SK-N-MC (cell line): ENCODE results near the gene SFXN5.

Experiments used
- DNase-seq: peaks from one replicate; pipeline ENCODE4 v3.0.0-alpha.2; 2011; ENCODE audit warnings: low read depth, low spot score
- H3K27ac ChIP-seq: fragments of 200-600 bp; sonication (generic); 2 replicates; pipeline ENCODE4 v1.5.1; 2016; ENCODE audit warnings: mixed run types
- H3K36me3 ChIP-seq: fragments of 200-600 bp; sonication (generic); 2 replicates; pipeline ENCODE4 v1.6.1; 2017; ENCODE audit warnings: antibody characterized with exemption, low read length, mixed read lengths; ENCODE audit not compliant: insufficient read depth
- H3K4me3 ChIP-seq: fragments of 200-600 bp; sonication (generic); 2 replicates; pipeline ENCODE4 v1.5.1; 2016
- H3K9ac ChIP-seq: fragments of 200-600 bp; sonication (generic); 2 replicates; pipeline ENCODE4 v1.8.0; 2017; ENCODE audit warnings: mixed run types, mixed read lengths; ENCODE audit not compliant: insufficient read length
- H3K9me3 ChIP-seq: fragments of 200-600 bp; sonication (generic); 2 replicates; pipeline ENCODE4 v1.6.1; 2017; ENCODE audit warnings: low read depth, mild to moderate bottlenecking, antibody characterized with exemption, low read length, moderate library complexity, mixed read lengths
- EZH2 ChIP-seq: fragments of 200-600 bp; sonication (generic); IDR thresholded peaks from one replicate; pipeline ENCODE4 v1.6.1; 2017; ENCODE audit warnings: antibody characterized with exemption
- FOXP2 ChIP-seq: optimal IDR thresholded peaks from 2 replicates; pipeline ENCODE3; 2011; ENCODE audit warnings: mild to moderate bottlenecking, moderate library complexity; ENCODE audit not compliant: insufficient read depth; ENCODE audit errors: extremely low read length, control extremely low read depth
- POLR2AphosphoS5 ChIP-seq: IDR thresholded peaks from 2 replicates; pipeline ENCODE4 v1.6.1; 2012; ENCODE audit warnings: mild to moderate bottlenecking, low read depth, low read length, borderline replicate concordance

SFXN5 gene

DNA sequence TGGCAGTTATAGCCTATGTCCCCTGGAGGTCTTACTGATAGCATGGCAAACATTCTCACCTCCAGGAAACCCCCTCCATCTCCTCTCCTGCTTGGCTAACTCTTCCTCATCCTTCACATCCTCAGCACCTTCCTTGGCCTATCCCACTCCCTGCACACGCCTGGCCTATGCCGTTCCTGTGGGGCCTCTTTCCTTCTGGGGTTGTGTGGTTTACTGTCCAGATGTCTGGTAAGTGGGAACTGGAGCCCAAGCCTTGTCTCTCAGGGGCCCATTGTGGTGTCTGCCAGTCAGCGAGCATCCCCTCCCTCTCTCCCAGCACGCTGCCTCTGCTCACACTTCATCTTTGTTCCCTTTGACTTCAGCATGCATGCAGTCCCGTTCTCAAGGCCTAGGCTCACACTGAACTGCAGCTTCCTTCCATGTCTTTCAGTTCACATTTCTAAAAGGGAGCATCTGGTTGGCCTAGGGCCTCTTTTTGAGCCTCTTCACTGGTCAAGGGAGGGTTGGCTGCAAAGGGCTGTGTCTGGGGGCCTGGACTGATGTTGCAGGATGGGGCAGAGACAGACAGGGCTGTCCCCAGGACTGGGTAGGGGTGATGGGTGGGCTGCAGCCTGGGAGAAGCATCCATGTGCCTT is 171.2 kb downstream of the SFXN5 start:
- Histone ChIP-seq H3K4me3 (no peak overlapping the region), H3K9ac (no peak overlapping the region), H3K27ac (no peak overlapping the region), H3K9me3 (no peaks in the 10 kb centered on the region), H3K36me3 (no peaks in the 10 kb centered on the region)
- TF ChIP-seq POLR2AphosphoS5: no peak
- TF ChIP-seq FOXP2: no peak
- no peak for TF ChIP-seq EZH2
- DNase-seq: no peak

DNA sequence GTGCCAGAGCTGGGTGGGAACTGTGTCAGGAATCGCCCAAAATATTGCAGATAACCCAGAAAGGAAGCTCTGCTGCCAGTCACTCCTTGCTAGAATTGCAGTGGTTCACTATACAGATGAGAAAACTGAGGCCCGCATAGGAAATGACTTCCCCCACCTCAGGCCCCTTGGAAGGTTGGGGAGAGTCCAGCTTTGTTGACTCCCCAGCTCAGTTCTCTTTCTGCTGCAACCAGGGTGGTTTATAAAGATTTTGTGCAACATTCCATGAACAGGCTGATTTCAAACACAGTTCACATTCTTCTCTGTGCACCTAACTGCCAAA is 173.0 kb downstream of the SFXN5 start:
- H3K36me3 ChIP-seq: no peaks in the 10 kb centered on the region
- no peak for DNase-seq
- no peak for TF ChIP-seq FOXP2
- TF ChIP-seq EZH2: no peak
- TF ChIP-seq POLR2AphosphoS5: no peak
- no peak overlapping the region for H3K27ac ChIP-seq
- no peaks in the 10 kb centered on the region for H3K9me3 ChIP-seq
- H3K4me3 ChIP-seq: no peak overlapping the region
- no peak overlapping the region for H3K9ac ChIP-seq

GRCh38 chr2:72897785-72898584 is 173.5 kb downstream of the SFXN5 start:
- no peaks in the 10 kb centered on the region for H3K9me3 ChIP-seq
- H3K27ac ChIP-seq: no peak overlapping the region
- no peak for TF ChIP-seq FOXP2
- TF ChIP-seq POLR2AphosphoS5: no peak
- TF ChIP-seq EZH2: no peak
- no peak for DNase-seq
- no peak overlapping the region for H3K4me3 ChIP-seq
- no peaks in the 10 kb centered on the region for H3K36me3 ChIP-seq
- H3K9ac ChIP-seq: no peak overlapping the region

GRCh38 chr2:72896446-72896845 is 175.1 kb downstream of the SFXN5 start:
- Histone ChIP-seq H3K9ac (no peak overlapping the region), H3K4me3 (no peak overlapping the region), H3K27ac (no peak overlapping the region), H3K36me3 (peaks cover 6% of the 10 kb centered on the region; the same call in 1 of the 2 replicates), H3K9me3 (no peaks in the 10 kb centered on the region)
- no peak for DNase-seq
- TF ChIP-seq POLR2AphosphoS5: no peak
- TF ChIP-seq EZH2: no peak
- TF ChIP-seq FOXP2: no peak

DNA sequence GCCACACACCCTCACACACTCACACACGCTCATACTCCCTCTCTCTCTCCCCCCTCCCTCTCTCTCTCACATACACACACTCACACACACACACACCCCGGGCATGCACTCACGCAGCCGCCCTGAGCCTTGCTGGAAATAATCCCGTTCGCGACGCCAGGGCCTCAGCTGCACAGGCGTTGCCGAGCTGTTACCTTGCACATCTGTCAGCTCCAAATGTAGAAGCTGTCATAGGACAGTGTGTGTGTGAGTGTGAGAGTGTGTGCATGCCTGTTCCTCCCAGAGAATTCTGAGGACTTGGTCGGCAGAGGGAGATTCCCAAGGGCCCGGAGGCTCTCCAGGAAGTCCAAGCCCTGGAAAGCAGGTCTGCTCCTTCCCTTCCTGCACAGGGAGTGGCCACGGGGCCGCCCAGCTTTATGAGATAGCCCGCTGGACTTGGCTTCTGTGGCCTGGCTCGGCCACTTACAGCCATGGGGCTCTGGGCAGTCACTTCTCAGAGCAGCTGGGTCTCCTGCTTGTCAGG is 175.7 kb downstream of the SFXN5 start:
- Histone ChIP-seq H3K27ac (no peak overlapping the region), H3K4me3 (no peak overlapping the region), H3K36me3 (peaks cover 6% of the 10 kb centered on the region; the same call in 1 of the 2 replicates), H3K9ac (no peak overlapping the region), H3K9me3 (no peaks in the 10 kb centered on the region)
- DNase-seq: no peak
- no peak for TF ChIP-seq POLR2AphosphoS5
- TF ChIP-seq FOXP2: no peak
- TF ChIP-seq EZH2: no peak

DNA sequence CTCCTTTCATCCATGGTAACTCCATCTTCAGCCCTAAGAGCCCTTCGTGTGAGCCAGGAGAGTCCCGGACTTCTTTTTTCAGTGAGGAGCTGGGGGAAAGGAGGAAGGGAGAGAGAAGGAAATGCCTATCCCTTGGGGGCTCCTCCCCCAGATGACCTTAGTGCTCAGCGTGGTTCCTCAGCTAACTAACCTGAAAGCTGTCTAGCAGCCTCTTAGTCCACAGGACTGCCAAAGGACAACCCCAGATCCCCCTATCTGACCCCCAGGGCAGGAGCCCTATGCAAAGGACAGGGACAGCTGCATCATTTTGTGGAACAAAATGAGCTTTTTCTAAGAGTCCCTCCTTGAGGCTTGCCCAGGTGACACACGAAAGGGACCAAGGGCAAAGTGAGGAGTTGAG is 176.4 kb downstream of the SFXN5 start:
- Histone ChIP-seq H3K27ac (no peak overlapping the region), H3K9ac (no peak overlapping the region), H3K4me3 (no peak overlapping the region), H3K36me3 (peaks cover 6% of the 10 kb centered on the region; the same call in 1 of the 2 replicates), H3K9me3 (no peaks in the 10 kb centered on the region)
- no peak for DNase-seq
- TF ChIP-seq EZH2: no peak
- no peak for TF ChIP-seq POLR2AphosphoS5
- no peak for TF ChIP-seq FOXP2

DNA sequence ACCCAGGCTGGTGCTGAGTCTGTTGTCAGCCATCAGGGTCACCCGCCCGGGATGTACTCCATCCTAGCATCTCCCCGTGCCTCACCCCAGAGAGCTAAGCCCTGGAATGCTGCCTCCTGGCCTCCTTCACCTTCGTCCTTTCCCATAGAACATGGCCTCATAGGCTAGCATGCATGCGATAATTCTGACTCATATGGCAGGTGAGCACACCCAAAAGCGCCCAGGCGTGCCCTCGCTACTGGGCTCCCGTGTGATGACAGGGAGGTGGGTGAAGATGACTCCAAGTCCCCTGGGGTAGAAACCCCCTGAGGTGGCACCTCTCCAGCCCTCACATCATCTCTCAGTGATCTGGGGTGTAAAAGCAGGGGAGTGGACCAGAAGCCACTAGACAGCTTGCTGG is 177.0 kb downstream of the SFXN5 start:
- Histone ChIP-seq H3K9ac (no peak overlapping the region), H3K9me3 (no peaks in the 10 kb centered on the region), H3K4me3 (no peak overlapping the region), H3K27ac (no peak overlapping the region), H3K36me3 (peaks cover 6% of the 10 kb centered on the region; the same call in 1 of the 2 replicates)
- DNase-seq: no peak
- no peak for TF ChIP-seq POLR2AphosphoS5
- TF ChIP-seq FOXP2: no peak
- no peak for TF ChIP-seq EZH2

DNA sequence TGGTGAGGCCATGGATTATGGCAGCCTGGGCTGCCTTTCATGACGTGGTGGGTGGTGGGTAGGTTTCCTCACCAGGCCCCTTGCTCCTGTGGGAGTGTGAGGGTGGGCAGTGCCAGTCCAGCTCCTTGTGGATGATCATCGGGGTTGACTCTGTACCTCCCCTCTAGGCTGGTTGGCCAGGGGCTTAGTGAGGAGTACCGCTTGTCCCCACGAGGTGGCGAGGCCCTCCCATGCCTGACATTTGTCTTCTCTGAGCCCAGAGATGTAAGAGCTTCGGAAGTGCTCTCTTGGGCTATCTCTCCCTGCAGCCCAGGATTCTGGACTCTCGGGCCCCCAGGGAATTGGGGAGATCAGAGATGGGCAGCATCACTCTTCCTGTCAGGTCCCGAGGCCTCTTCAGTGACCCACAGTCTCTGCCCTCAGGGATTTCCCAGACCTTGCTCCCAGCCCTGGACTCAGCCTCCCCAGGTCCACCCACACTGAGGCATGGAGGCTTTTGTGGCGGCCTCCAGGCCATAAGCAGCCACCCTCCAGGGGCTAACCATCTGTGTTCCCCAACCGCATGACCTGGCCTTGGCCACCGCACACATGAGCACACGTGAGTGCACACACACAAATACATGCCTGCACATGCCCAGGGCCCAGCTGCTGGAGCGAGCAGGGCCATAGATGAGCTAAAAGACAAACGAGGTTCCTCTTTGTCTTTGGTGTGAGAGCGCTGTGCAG is 177.8 kb downstream of the SFXN5 start:
- Histone ChIP-seq H3K9ac (no peak overlapping the region), H3K27ac (no peak overlapping the region), H3K4me3 (no peak overlapping the region), H3K36me3 (peaks cover 6% of the 10 kb centered on the region; the same call in 1 of the 2 replicates), H3K9me3 (no peaks in the 10 kb centered on the region)
- DNase-seq: peak; percentile 32
- TF ChIP-seq FOXP2 (no peak), EZH2 (no peak), POLR2AphosphoS5 (no peak)
